HL-60 (cell line): ENCODE results near the gene SCRG1.

ENCODE experiments used
- DNase-seq, 2 experiments: peaks; one replicate each; pipeline ENCODE4 v3.0.0-alpha.2; 2010 to 2020; ENCODE audit warnings: low read depth in 1 of 2, low spot score in 1 of 2
- H3K27ac ChIP-seq: fragments of 250-450 bp; sonication (Bioruptor Pico); replicated peaks from 2 replicates; pipeline ENCODE4 v1.5.1; 2020; ENCODE audit warnings: mild to moderate bottlenecking, moderate library complexity
- H3K27me3 ChIP-seq: fragments of 250-450 bp; sonication (Bioruptor Pico); 2 replicates; pipeline ENCODE4 v1.5.1; 2021; ENCODE audit warnings: mild to moderate bottlenecking, moderate library complexity; ENCODE audit not compliant: insufficient read depth, poor library complexity, severe bottlenecking
- H3K4me3 ChIP-seq: replicated peaks from 2 replicates; pipeline ENCODE4 v1.5.1; 2011; ENCODE audit warnings: mild to moderate bottlenecking, control low read depth, low read length; ENCODE audit not compliant: insufficient read depth
- CTCF ChIP-seq: IDR thresholded peaks from one replicate; pipeline ENCODE4 v1.5.1; 2011; ENCODE audit warnings: low read length, control low read depth, inconsistent platforms; ENCODE audit not compliant: insufficient read depth
- GABPA ChIP-seq: IDR thresholded peaks from 2 replicates; pipeline ENCODE4 v1.6.1; 2012; ENCODE audit warnings: low read depth
- POLR2AphosphoS5 ChIP-seq: IDR thresholded peaks from 2 replicates; pipeline ENCODE4 v1.6.1; 2012; ENCODE audit warnings: low read depth
- REST ChIP-seq: IDR thresholded peaks from 2 replicates; pipeline ENCODE4 v1.6.1; 2012; ENCODE audit warnings: low read depth; ENCODE audit not compliant: insufficient replicate concordance
- SPI1 ChIP-seq: IDR thresholded peaks from 2 replicates; pipeline ENCODE4 v1.6.1; 2012; ENCODE audit warnings: low read depth, mild to moderate bottlenecking, borderline replicate concordance

Gene SCRG1

GRCh38 chr4:173443121-173443520, 44.2 kb upstream of the SCRG1 start:
- TF ChIP-seq POLR2AphosphoS5 (no peak), GABPA (no peak), CTCF (no peak), SPI1 (no peak), REST (no peak)
- no peaks in the 10 kb centered on the region for H3K27me3 ChIP-seq

GRCh38 chr4:173442223-173442932, 43.5 kb upstream of the SCRG1 start:
- Histone ChIP-seq H3K4me3 (no peak overlapping the region), H3K27ac (no peak overlapping the region), H3K27me3 (no peaks in the 10 kb centered on the region)
- no peak for TF ChIP-seq SPI1
- no peak for TF ChIP-seq POLR2AphosphoS5
- no peak for TF ChIP-seq REST
- DNase-seq: no peak

More at GRCh38 chr4:173443121-173443520, 44.2 kb upstream of the SCRG1 start:
- no peak for DNase-seq
- H3K27ac ChIP-seq: no peak overlapping the region
- H3K4me3 ChIP-seq: no peak overlapping the region

DNA sequence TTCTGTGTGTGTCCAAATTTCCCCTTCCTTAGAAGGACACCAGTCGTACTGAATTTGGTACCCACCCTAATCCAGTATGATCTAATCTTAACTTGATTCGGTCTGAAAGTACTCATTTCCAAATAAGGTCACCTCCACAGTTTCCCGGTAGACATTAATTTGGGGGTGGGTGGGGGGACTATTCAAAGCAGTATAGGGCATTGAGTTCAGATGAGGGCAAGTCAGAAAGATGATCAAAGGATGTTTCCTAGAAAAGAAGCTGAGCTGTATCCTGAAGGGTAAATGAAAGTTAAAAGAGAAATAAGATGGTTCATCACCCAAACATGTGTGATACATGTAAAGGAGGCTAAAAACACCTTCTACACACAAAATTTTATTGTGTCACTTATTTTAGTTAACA, 42.0 kb upstream of the SCRG1 start:
- no peak overlapping the region for H3K27ac ChIP-seq
- no peak overlapping the region for H3K4me3 ChIP-seq
- no peaks in the 10 kb centered on the region for H3K27me3 ChIP-seq
- no peak for DNase-seq
- TF ChIP-seq CTCF (no peak), REST (no peak), POLR2AphosphoS5 (no peak), SPI1 (no peak), GABPA (no peak)
